Keratinocyte (primary cell): ENCODE data around the gene TRIM38.

Experiments
- CTCF ChIP-seq, 3 experiments: IDR thresholded peaks in 1 of 3; conservative IDR thresholded peaks in 1 of 3; optimal IDR thresholded peaks in 1 of 3; 2 replicates in 2 of 3; 3 replicates in 1 of 3; pipeline versions ENCODE3 to v1.5.1; 2011; ENCODE audit warnings: low read length in 3 of 3, mild to moderate bottlenecking in 3 of 3, moderate library complexity in 2 of 3, control low read depth in 1 of 3, inconsistent platforms in 1 of 3; ENCODE audit not compliant: insufficient read depth in 2 of 3; ENCODE audit errors: extremely low read depth in 1 of 3
- EZH2 ChIP-seq: IDR thresholded peaks from one replicate; pipeline ENCODE4 v1.6.1; 2012; ENCODE audit warnings: inconsistent platforms, mild to moderate bottlenecking, low read length, moderate library complexity

- TF ChIP-seq CTCF (optimal IDR thresholded peaks at IDR 0.05 in 1 of 3, IDR thresholded peaks at IDR 0.05 in 1 of 3, conservative IDR thresholded peaks at IDR 0.05 in 1 of 3; ENCODE audit: extremely low read depth in 1 of 3, insufficient read depth in 2 of 3, low read length in 3 of 3) (no peak), EZH2 (no peak)
Measured at GRCh38 chr6:25952535-25952934, 10.1 kb upstream of the TRIM38 start.
